GM12801 (cell line): Measurements from ENCODE around the gene ADA.

ENCODE experiments used
- TF ChIP-seq, protein P1 (sequence below): IDR thresholded peaks from one replicate; pipeline ENCODE4 v1.5.1; 2011; ENCODE audit warnings: control low read depth; ENCODE audit not compliant: insufficient read length; ENCODE audit errors: extremely low read depth

The ADA gene

DNA sequence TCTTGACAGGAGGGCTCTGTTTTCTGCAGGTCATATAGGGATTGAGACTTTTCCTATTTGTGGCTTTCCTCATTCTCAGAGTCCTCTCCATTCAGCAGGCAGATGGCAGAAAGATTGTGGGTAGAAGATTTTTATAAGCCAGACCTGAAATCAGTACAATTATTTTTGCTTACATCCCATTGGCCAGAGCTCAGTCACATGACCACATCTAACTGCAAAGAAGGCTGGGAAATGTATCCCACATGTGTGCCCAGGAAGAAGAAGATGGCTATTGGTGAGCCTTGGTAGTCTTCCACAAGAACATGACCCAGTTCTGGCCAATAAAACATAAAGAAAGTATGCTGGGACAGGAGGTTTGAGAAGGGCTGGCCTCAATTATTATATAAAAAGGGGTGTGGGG, 42.1 kb upstream of the ADA start:
- TF ChIP-seq, protein P1, sequence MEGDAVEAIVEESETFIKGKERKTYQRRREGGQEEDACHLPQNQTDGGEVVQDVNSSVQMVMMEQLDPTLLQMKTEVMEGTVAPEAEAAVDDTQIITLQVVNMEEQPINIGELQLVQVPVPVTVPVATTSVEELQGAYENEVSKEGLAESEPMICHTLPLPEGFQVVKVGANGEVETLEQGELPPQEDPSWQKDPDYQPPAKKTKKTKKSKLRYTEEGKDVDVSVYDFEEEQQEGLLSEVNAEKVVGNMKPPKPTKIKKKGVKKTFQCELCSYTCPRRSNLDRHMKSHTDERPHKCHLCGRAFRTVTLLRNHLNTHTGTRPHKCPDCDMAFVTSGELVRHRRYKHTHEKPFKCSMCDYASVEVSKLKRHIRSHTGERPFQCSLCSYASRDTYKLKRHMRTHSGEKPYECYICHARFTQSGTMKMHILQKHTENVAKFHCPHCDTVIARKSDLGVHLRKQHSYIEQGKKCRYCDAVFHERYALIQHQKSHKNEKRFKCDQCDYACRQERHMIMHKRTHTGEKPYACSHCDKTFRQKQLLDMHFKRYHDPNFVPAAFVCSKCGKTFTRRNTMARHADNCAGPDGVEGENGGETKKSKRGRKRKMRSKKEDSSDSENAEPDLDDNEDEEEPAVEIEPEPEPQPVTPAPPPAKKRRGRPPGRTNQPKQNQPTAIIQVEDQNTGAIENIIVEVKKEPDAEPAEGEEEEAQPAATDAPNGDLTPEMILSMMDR: no peak

DNA sequence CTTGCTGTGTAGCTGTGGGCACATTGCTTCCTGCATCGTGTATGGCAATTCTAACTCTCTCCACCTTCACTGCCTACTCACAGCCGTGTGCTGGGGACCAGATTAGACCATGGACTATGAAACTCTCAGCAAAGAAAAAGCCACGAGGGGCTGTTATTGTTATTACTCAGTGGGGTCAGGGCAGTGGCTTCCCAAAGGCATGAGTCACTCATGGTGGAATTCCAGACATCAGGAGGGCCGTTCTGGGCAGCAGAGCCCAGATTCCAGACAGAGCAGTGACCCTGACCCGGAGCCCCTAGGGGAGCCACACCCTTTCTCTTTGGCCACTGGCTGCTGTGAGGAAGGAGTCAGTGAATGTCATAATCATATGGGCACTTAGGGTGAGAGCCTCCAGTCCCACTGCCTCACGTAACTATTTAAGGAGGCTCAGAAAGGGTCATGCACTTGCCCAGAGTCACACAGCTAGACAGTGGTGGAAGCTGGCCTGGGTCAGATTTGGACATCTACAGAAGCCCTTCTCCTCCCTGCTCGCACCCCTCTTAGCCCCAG, 41.5 kb upstream of the ADA start:
- TF ChIP-seq, protein P1: no peak

- TF ChIP-seq, protein P1: no peak
These were observed 40.2 kb upstream of the ADA start for GRCh38 chr20:44691424-44692423.

- TF ChIP-seq, protein P1: no peak
These were observed 39.4 kb upstream of the ADA start for GRCh38 chr20:44690781-44691423.

- TF ChIP-seq, protein P1: no peak
These were observed 38.3 kb upstream of the ADA start for GRCh38 chr20:44689809-44690208.

- TF ChIP-seq, protein P1: no peak
These were observed 36.6 kb upstream of the ADA start for GRCh38 chr20:44688053-44688625.

GRCh38 chr20:44686934-44687333, 35.4 kb upstream of the ADA start:
- TF ChIP-seq, protein P1: no peak
